Endothelial cell of umbilical vein (primary cell): ENCODE results near the gene SETX. TPM values are rescaled to one million over a fixed set of nuclear protein-coding genes. Genes with fewer than 3 reads are reported as not detected.

Source experiments
- BruUV-seq: library from RNA; stranded (reverse); fragments of 400-500 nt; replicated peaks from 2 replicates; lab custom pipeline; 2021; lab: Mats Ljungman, UMichigan
- CTCF ChIA-PET: fragments of 300-600, 350-600 bp; sonication (Branson Sonifier 250); formaldehyde crosslinking; loops from one replicate; lab custom pipeline; 2021; ENCODE audit warnings: antibody characterized with exemption, inconsistent platforms; lab: Charles Lee
- POLR2A ChIA-PET: fragments of 300-600, 350-600 bp; sonication (Branson Sonifier 250); formaldehyde crosslinking; loops from one replicate; lab custom pipeline; 2021; ENCODE audit warnings: antibody characterized with exemption, inconsistent platforms; lab: Charles Lee
- DNase-seq: peaks from one replicate; pipeline ENCODE4 v3.0.0-alpha.2; 2011; ENCODE audit warnings: low read depth, low spot score
- FAIRE-seq: peaks from 2 replicates; lab custom pipeline; 2011; peaks lifted over from hg19 to GRCh38; lab: Jason Lieb, UNC
- H2AFZ ChIP-seq: 2 replicates; pipeline ENCODE4 v1.6.0; 2012; ENCODE audit warnings: low read depth, low read length, control low read depth, inconsistent platforms
- H3K27ac ChIP-seq: 2 replicates; pipeline ENCODE4 v1.5.1; 2011; ENCODE audit warnings: low read depth, mild to moderate bottlenecking, control low read depth, low read length, moderate library complexity; ENCODE audit not compliant: insufficient read depth
- H3K27me3 ChIP-seq, 2 experiments: 2 replicates each; pipeline versions ENCODE4 v1.6.0 to v1.6.1; 2011; ENCODE audit warnings: low read length in 2 of 2, mixed read lengths in 1 of 2; ENCODE audit not compliant: control insufficient read depth in 2 of 2, insufficient read depth in 2 of 2
- H3K36me3 ChIP-seq, 2 experiments: 2 replicates in 1 of 2; 3 replicates in 1 of 2; pipeline ENCODE4 v1.5.1; 2011; ENCODE audit warnings: low read length in 2 of 2, mild to moderate bottlenecking in 1 of 2, moderate library complexity in 1 of 2; ENCODE audit not compliant: control insufficient read depth in 2 of 2, insufficient read depth in 2 of 2; ENCODE audit errors: extremely low read depth in 1 of 2
- H3K4me1 ChIP-seq: 3 replicates; pipeline ENCODE4 v1.5.1; 2011; ENCODE audit warnings: mild to moderate bottlenecking, low read length; ENCODE audit not compliant: control insufficient read depth, insufficient read depth; ENCODE audit errors: extremely low read depth
- H3K4me2 ChIP-seq: 2 replicates; pipeline ENCODE4 v1.6.1; 2011; ENCODE audit warnings: low read length, control low read depth, mixed read lengths; ENCODE audit not compliant: insufficient read depth
- H3K4me3 ChIP-seq, 3 experiments: fragments of 200-600 bp in 1 of 3; sonication (generic), shearing (Covaris generic) in 1 of 3; replicated peaks in 1 of 3; 2 replicates each; pipeline ENCODE4 v1.5.1; 2011 to 2016; ENCODE audit warnings: control low read depth in 3 of 3, low read length in 3 of 3, mild to moderate bottlenecking in 2 of 3, inconsistent platforms in 1 of 3, low read depth in 1 of 3, moderate library complexity in 1 of 3; ENCODE audit not compliant: insufficient read depth in 1 of 3
- H3K79me2 ChIP-seq: 2 replicates; pipeline ENCODE4 v1.6.0; 2012; ENCODE audit warnings: low read length, inconsistent platforms; ENCODE audit not compliant: control insufficient read depth, insufficient read depth
- H3K9ac ChIP-seq: replicated peaks from 2 replicates; pipeline ENCODE3; 2011; ENCODE audit warnings: low read length, control low read depth; ENCODE audit not compliant: insufficient read depth; ENCODE audit errors: extremely low read depth
- H3K9me1 ChIP-seq: replicated peaks from 3 replicates; pipeline ENCODE4 v1.6.0; 2011; ENCODE audit warnings: mild to moderate bottlenecking, low read length; ENCODE audit not compliant: control insufficient read depth, insufficient read depth; ENCODE audit errors: extremely low read depth
- H3K9me3 ChIP-seq: replicated peaks from 2 replicates; pipeline ENCODE4 v1.5.1; 2012; ENCODE audit warnings: low read length, inconsistent platforms; ENCODE audit not compliant: control insufficient read depth, insufficient read depth
- H4K20me1 ChIP-seq: replicated peaks from 2 replicates; pipeline ENCODE3; 2011; ENCODE audit warnings: mild to moderate bottlenecking, low read length; ENCODE audit not compliant: control insufficient read depth, insufficient read depth; ENCODE audit errors: extremely low read depth
- EZH2 ChIP-seq: IDR thresholded peaks from 2 replicates; pipeline ENCODE4 v1.6.1; 2012; ENCODE audit warnings: borderline replicate concordance, low read depth, mild to moderate bottlenecking, moderate library complexity, low read length, inconsistent platforms; ENCODE audit not compliant: severe bottlenecking
- FOS ChIP-seq: IDR thresholded peaks from 2 replicates; pipeline ENCODE4 v1.6.1; 2011; ENCODE audit warnings: mild to moderate bottlenecking, low read length, moderate library complexity, borderline replicate concordance; ENCODE audit not compliant: insufficient read depth
- GATA2 ChIP-seq: IDR thresholded peaks from 2 replicates; pipeline ENCODE4 v1.7.0; 2011; ENCODE audit warnings: low read depth, mild to moderate bottlenecking, moderate library complexity, mixed read lengths, low read length; ENCODE audit not compliant: insufficient read length, insufficient read depth
- JUN ChIP-seq: IDR thresholded peaks from 2 replicates; pipeline ENCODE4 v1.6.1; 2011; ENCODE audit warnings: borderline replicate concordance, low read depth; ENCODE audit not compliant: insufficient read length, insufficient read depth
- MYC ChIP-seq: IDR thresholded peaks from one replicate; pipeline ENCODE4 v1.6.1; 2011; ENCODE audit warnings: mild to moderate bottlenecking, low read depth, low read length
- POLR2A ChIP-seq: IDR thresholded peaks from 2 replicates; pipeline ENCODE4 v1.6.1; 2012; ENCODE audit warnings: low read depth, mild to moderate bottlenecking, control low read depth, low read length
- POLR2AphosphoS5 ChIP-seq: IDR thresholded peaks from 2 replicates; pipeline ENCODE4 v1.6.1; 2012; ENCODE audit warnings: low read depth, mild to moderate bottlenecking, control low read depth, low read length, moderate library complexity; ENCODE audit not compliant: insufficient read depth
- dilution Hi-C: fragments of 300-500 bp; cut with MboI; formaldehyde crosslinking; loops from one replicate; pipeline ENCODE4 v1.15.0; 2019; ENCODE audit warnings: low sequenced_read_pairs; ENCODE audit not compliant: extremely low pct_ligation_motif_present
- intact Hi-C: fragments of 100-400 bp; cut with micrococcal nuclease; formaldehyde crosslinking; loops from one replicate; pipeline ENCODE4 v1.10.0; 2022
- polyA plus RNA-seq, 4 experiments: library from polyadenylated mRNA; depleted of rRNA in 3 of 4; stranded (reverse) in 3 of 4; unstranded in 1 of 4; fragments of >200 nt; gene quantifications; 2 replicates each; pipeline versions ENCODE4 v1.2.1 to v1.2.3, GENCODE V29; 2011 to 2012; ENCODE audit warnings: missing spikeins in 1 of 4
- total RNA-seq: library from RNA; stranded (reverse); gene quantifications from 2 replicates; pipeline ENCODE4 v1.2.3, GENCODE V29; 2021
- TF ChIP-seq, protein P1 (sequence below): IDR thresholded peaks from 2 replicates; pipeline ENCODE4 v1.6.1; 2011; ENCODE audit not compliant: insufficient read depth, insufficient read length
- TF ChIP-seq, protein P2 (sequence below), 2 donors: IDR thresholded peaks; 1 replicate in 1 of 2; 2 replicates in 1 of 2; pipeline ENCODE4 v1.5.1; 2011; ENCODE audit warnings: low read length in 2 of 2, mild to moderate bottlenecking in 2 of 2, moderate library complexity in 2 of 2, control low read depth in 1 of 2, inconsistent platforms in 1 of 2, low read depth in 1 of 2; ENCODE audit not compliant: insufficient read depth in 1 of 2; ENCODE audit errors: extremely low read depth in 1 of 2

Gene SETX
- total and polyA plus RNA-seq, 2 donors (not counting 3 experiments of a cell fraction or from before 2014, with no cell fraction given) = 20.9 to 47.7 TPM

DNA sequence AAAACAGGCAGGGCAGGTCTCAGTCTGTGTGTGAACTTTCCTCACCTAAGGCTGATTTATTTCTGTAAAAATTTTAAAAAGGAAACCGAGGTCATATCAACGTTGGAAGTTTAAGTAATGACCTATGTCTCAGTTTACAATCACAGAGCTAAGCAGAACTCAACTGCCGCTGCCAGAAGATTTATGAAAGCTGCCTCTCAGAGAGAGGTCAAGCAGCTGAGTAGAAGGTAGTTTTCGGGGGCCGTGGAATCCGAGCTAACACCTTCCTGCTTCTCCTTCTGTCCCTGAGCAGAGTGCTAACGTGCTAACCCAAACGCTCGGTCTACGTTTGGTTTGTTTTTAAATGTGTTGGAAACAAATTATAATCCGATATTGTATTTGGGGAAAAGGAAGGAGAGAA is 40.8 kb upstream of the SETX start:
- Histone ChIP-seq H3K9me1 (no peaks in the 10 kb centered on the region), H3K9ac (no peak overlapping the region), H3K4me2 (no peak overlapping the region), H4K20me1 (no peaks in the 10 kb centered on the region), H3K36me3 (peaks cover 23 to 43% of the 10 kb centered on the region in 2 experiments), H3K4me1 (no peaks in the 10 kb centered on the region), H3K9me3 (no peaks in the 10 kb centered on the region), H2AFZ (no peak overlapping the region), H3K4me3 (no peak overlapping the region), H3K79me2 (no peaks in the 10 kb centered on the region), H3K27ac (no peak overlapping the region), H3K27me3 (no peaks in the 10 kb centered on the region)
- ChIA-PET POLR2A (no interaction called here), CTCF (interaction anchor here (1.1 to 1.4 kb wide), 2 partner anchors 14 to 42 kb away, joined by 3 read pairs; no protein-coding TSS in a partner anchor)
- TF ChIP-seq POLR2AphosphoS5 = no peak
- no peak for TF ChIP-seq GATA2
- TF ChIP-seq, protein P1, sequence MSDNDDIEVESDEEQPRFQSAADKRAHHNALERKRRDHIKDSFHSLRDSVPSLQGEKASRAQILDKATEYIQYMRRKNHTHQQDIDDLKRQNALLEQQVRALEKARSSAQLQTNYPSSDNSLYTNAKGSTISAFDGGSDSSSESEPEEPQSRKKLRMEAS = no peak
- no peak for DNase-seq
- BruUV-seq = no TSS peak
- FAIRE-seq = no peak
- dilution Hi-C loops = no loop called here
- intact Hi-C loops = no loop called here

DNA sequence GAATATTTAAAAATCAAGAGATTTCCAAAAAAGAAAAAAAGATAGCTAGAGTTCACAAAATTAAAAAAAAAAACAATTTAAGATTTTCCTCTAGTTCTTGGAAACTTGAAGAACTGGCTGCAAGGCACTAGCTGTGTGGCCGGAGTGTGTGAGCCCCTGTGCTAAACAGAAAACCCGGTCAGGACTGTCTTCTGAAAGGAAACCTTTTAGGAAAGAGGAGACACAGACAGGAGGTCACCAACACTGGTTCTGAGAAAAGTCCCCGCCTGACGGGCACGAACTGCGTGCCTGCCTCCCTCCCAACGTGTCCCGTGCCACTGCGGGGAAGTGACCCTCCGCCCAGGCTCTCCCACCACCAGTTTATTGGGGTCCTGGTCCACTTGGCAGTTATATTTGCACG is 36.7 kb upstream of the SETX start:
- FAIRE-seq = no peak
- Histone ChIP-seq H3K36me3 (peaks cover 27 to 46% of the 10 kb centered on the region in 2 experiments), H3K4me3 (no peak overlapping the region), H2AFZ (no peak overlapping the region), H3K79me2 (no peaks in the 10 kb centered on the region), H3K4me1 (no peaks in the 10 kb centered on the region), H4K20me1 (no peaks in the 10 kb centered on the region), H3K27ac (no peak overlapping the region), H3K9ac (no peak overlapping the region), H3K9me3 (no peaks in the 10 kb centered on the region), H3K4me2 (no peak overlapping the region), H3K27me3 (no peaks in the 10 kb centered on the region), H3K9me1 (no peaks in the 10 kb centered on the region)
- CTCF ChIA-PET = interaction anchor here (1.5 kb wide), 1 partner anchor 10 kb away, joined by 5 read pairs; no protein-coding TSS in a partner anchor
- POLR2A ChIA-PET = no interaction called here
- intact Hi-C loops = no loop called here
- dilution Hi-C loops = no loop called here
- BruUV-seq = no TSS peak
- DNase-seq = no peak
- TF ChIP-seq, protein P1 = no peak
- TF ChIP-seq JUN = no peak
- TF ChIP-seq, protein P2, sequence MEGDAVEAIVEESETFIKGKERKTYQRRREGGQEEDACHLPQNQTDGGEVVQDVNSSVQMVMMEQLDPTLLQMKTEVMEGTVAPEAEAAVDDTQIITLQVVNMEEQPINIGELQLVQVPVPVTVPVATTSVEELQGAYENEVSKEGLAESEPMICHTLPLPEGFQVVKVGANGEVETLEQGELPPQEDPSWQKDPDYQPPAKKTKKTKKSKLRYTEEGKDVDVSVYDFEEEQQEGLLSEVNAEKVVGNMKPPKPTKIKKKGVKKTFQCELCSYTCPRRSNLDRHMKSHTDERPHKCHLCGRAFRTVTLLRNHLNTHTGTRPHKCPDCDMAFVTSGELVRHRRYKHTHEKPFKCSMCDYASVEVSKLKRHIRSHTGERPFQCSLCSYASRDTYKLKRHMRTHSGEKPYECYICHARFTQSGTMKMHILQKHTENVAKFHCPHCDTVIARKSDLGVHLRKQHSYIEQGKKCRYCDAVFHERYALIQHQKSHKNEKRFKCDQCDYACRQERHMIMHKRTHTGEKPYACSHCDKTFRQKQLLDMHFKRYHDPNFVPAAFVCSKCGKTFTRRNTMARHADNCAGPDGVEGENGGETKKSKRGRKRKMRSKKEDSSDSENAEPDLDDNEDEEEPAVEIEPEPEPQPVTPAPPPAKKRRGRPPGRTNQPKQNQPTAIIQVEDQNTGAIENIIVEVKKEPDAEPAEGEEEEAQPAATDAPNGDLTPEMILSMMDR (IDR thresholded peaks at IDR 0.05; ENCODE audit: extremely low read depth in 1 of 2, insufficient read depth in 1 of 2, low read depth in 1 of 2, low read length in 2 of 2) = no peak
- TF ChIP-seq POLR2AphosphoS5 = no peak
- TF ChIP-seq MYC = no peak
- no peak for TF ChIP-seq GATA2
- no peak for TF ChIP-seq FOS
- TF ChIP-seq EZH2 = no peak
- TF ChIP-seq POLR2A = no peak
